HepG2 (cell line): ENCODE results near the gene HNRNPM. TPM values are rescaled to one million over a fixed set of nuclear protein-coding genes. Genes with fewer than 3 reads are reported as not detected.

Experiments
- BHLHE40 ChIP-seq: IDR thresholded peaks from 2 replicates; pipeline ENCODE4 v1.6.1; 2011; ENCODE audit warnings: low read length, improper control_type of control experiment
- FOSL2 ChIP-seq: sonication (generic); formaldehyde crosslinking; IDR thresholded peaks from 2 replicates; pipeline ENCODE4 v1.4.0; 2020; ENCODE audit warnings: missing genetic modification reagents
- KLF13 ChIP-seq: sonication (generic); formaldehyde crosslinking; IDR thresholded peaks from 2 replicates; pipeline ENCODE4 v1.4.0; 2020; ENCODE audit warnings: mild to moderate bottlenecking, missing genetic modification reagents
- NCOA1 ChIP-seq: sonication (generic); formaldehyde crosslinking; IDR thresholded peaks from 2 replicates; pipeline ENCODE4 v1.9.0; 2021; ENCODE audit warnings: missing genetic modification reagents
- PCBP1 ChIP-seq: fragments of 200-400 bp; formaldehyde crosslinking; IDR thresholded peaks from 2 replicates; pipeline ENCODE4 v1.6.1; 2017; ENCODE audit warnings: mild to moderate bottlenecking, low read depth, low read length, borderline replicate concordance
- POLR2AphosphoS5 ChIP-seq: IDR thresholded peaks from 2 replicates; pipeline ENCODE4 v1.6.1; 2012; ENCODE audit warnings: low read depth, low read length
- PRMT3 ChIP-seq: sonication (generic); formaldehyde crosslinking; IDR thresholded peaks from 2 replicates; pipeline ENCODE4 v1.8.1; 2022; ENCODE audit warnings: low read depth, mild to moderate bottlenecking, moderate library complexity, missing genetic modification reagents, borderline replicate concordance
- SNRNP70 ChIP-seq: fragments of 200-400 bp; formaldehyde crosslinking; IDR thresholded peaks from 2 replicates; pipeline ENCODE4 v1.6.1; 2017; ENCODE audit warnings: mild to moderate bottlenecking, low read depth, low read length, moderate library complexity
- XRCC5 ChIP-seq: fragments of 200-400 bp; formaldehyde crosslinking; optimal IDR thresholded peaks from 2 replicates; pipeline ENCODE3; 2017; ENCODE audit warnings: mild to moderate bottlenecking, low read length
- ZBTB1 ChIP-seq: sonication (generic); formaldehyde crosslinking; IDR thresholded peaks from 2 replicates; pipeline ENCODE4 v1.4.0; 2020; ENCODE audit warnings: missing genetic modification reagents, borderline replicate concordance
- ZFP37 ChIP-seq: sonication (generic); formaldehyde crosslinking; IDR thresholded peaks from 2 replicates; pipeline ENCODE4 v1.4.0; 2020; ENCODE audit warnings: missing genetic modification reagents, borderline replicate concordance
- ZNF382 ChIP-seq: sonication (generic); formaldehyde crosslinking; IDR thresholded peaks from 2 replicates; pipeline ENCODE4 v1.5.0; 2020; ENCODE audit warnings: missing genetic modification reagents, mild to moderate bottlenecking, borderline replicate concordance
- ZSCAN21 ChIP-seq: sonication (generic); formaldehyde crosslinking; IDR thresholded peaks from 2 replicates; pipeline ENCODE4 v1.8.0; 2022; ENCODE audit warnings: mild to moderate bottlenecking, missing genetic modification reagents, moderate library complexity, borderline replicate concordance
- polyA plus RNA-seq, 8 experiments: library from polyadenylated mRNA; depleted of rRNA in 3 of 8; stranded (reverse) in 7 of 8; unstranded in 1 of 8; fragments of >200 nt; fragmentation: Illumina TruSeq in 4 of 8; extraction: Trizol in 4 of 8; gene quantifications; 2 replicates each; pipeline versions ENCODE4 v1.2.1 to v1.2.3, GENCODE V29; 2011 to 2016; ENCODE audit warnings: low read depth in 4 of 8, missing spikeins in 1 of 8, mixed read lengths in 1 of 8; ENCODE audit not compliant: insufficient read depth in 1 of 8
- total RNA-seq, 5 experiments: library from RNA; depleted of rRNA; stranded (reverse); fragments of >200 nt; fragmentation: Illumina TruSeq; extraction: Trizol; gene quantifications; 2 replicates each; pipeline ENCODE4 v1.2.3, GENCODE V29; 2016; ENCODE audit warnings: low read depth in 1 of 5
- TF ChIP-seq, protein P1 (sequence below): sonication (generic); formaldehyde crosslinking; IDR thresholded peaks from 2 replicates; pipeline ENCODE4 v1.8.0; 2022; ENCODE audit warnings: missing genetic modification reagents, mild to moderate bottlenecking, inconsistent platforms, borderline replicate concordance
- TF ChIP-seq, protein P2 (sequence below): IDR thresholded peaks from 2 replicates; pipeline ENCODE4 v1.6.1; 2016; ENCODE audit warnings: low read depth, missing genetic modification reagents, missing compliant biosample characterization
- TF ChIP-seq, protein P3 (sequence below): sonication (generic); formaldehyde crosslinking; IDR thresholded peaks from 2 replicates; pipeline ENCODE4 v1.5.1; 2020; ENCODE audit warnings: missing genetic modification reagents, mild to moderate bottlenecking, borderline replicate concordance
- TF ChIP-seq, protein P4 (sequence below): sonication (generic); formaldehyde crosslinking; IDR thresholded peaks from 2 replicates; pipeline ENCODE4 v1.5.0; 2020; ENCODE audit warnings: mild to moderate bottlenecking, missing genetic modification reagents

Gene HNRNPM
- total and polyA plus RNA-seq, 2 of the 13 experiments (the other 11 are each of a cell fraction or from before 2014, with no cell fraction given) = 56.7 to 102 TPM

GRCh38 chr19:8412783-8413628 is 31.8 kb upstream of the HNRNPM start, which contains the start of gene MARCHF2 (continued):
- TF ChIP-seq, protein P1, sequence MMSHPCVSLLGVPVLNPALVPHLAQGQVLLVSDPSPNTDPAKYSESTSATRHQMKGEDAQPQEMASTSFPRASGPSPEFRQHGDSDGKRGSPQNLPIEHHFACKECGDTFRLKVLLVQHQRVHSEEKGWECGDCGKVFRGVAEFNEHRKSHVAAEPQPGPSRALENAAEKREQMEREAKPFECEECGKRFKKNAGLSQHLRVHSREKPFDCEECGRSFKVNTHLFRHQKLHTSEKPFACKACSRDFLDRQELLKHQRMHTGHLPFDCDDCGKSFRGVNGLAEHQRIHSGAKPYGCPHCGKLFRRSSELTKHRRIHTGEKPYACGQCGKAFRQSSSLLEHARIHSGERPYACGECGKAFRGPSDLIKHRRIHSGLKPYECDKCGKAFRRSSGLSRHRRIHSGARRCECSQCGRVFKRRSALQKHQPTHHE (CRISPR knock-in tag) = no peak
- no peak for TF ChIP-seq NCOA1 (CRISPR knock-in tag)
- no peak for TF ChIP-seq ZFP37
- TF ChIP-seq PRMT3 (CRISPR knock-in tag) = no peak
- no peak for TF ChIP-seq SNRNP70
- TF ChIP-seq, protein P2, sequence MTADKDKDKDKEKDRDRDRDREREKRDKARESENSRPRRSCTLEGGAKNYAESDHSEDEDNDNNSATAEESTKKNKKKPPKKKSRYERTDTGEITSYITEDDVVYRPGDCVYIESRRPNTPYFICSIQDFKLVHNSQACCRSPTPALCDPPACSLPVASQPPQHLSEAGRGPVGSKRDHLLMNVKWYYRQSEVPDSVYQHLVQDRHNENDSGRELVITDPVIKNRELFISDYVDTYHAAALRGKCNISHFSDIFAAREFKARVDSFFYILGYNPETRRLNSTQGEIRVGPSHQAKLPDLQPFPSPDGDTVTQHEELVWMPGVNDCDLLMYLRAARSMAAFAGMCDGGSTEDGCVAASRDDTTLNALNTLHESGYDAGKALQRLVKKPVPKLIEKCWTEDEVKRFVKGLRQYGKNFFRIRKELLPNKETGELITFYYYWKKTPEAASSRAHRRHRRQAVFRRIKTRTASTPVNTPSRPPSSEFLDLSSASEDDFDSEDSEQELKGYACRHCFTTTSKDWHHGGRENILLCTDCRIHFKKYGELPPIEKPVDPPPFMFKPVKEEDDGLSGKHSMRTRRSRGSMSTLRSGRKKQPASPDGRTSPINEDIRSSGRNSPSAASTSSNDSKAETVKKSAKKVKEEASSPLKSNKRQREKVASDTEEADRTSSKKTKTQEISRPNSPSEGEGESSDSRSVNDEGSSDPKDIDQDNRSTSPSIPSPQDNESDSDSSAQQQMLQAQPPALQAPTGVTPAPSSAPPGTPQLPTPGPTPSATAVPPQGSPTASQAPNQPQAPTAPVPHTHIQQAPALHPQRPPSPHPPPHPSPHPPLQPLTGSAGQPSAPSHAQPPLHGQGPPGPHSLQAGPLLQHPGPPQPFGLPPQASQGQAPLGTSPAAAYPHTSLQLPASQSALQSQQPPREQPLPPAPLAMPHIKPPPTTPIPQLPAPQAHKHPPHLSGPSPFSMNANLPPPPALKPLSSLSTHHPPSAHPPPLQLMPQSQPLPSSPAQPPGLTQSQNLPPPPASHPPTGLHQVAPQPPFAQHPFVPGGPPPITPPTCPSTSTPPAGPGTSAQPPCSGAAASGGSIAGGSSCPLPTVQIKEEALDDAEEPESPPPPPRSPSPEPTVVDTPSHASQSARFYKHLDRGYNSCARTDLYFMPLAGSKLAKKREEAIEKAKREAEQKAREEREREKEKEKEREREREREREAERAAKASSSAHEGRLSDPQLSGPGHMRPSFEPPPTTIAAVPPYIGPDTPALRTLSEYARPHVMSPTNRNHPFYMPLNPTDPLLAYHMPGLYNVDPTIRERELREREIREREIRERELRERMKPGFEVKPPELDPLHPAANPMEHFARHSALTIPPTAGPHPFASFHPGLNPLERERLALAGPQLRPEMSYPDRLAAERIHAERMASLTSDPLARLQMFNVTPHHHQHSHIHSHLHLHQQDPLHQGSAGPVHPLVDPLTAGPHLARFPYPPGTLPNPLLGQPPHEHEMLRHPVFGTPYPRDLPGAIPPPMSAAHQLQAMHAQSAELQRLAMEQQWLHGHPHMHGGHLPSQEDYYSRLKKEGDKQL (CRISPR knock-in tag) = no peak
- peak; percentile 12 for TF ChIP-seq XRCC5
- no peak for TF ChIP-seq ZNF382 (CRISPR knock-in tag)
- 0 out of 2 replicates have a peak, but pooled peaks have one; percentile 17 for TF ChIP-seq FOSL2 (CRISPR knock-in tag)
- TF ChIP-seq, protein P3, sequence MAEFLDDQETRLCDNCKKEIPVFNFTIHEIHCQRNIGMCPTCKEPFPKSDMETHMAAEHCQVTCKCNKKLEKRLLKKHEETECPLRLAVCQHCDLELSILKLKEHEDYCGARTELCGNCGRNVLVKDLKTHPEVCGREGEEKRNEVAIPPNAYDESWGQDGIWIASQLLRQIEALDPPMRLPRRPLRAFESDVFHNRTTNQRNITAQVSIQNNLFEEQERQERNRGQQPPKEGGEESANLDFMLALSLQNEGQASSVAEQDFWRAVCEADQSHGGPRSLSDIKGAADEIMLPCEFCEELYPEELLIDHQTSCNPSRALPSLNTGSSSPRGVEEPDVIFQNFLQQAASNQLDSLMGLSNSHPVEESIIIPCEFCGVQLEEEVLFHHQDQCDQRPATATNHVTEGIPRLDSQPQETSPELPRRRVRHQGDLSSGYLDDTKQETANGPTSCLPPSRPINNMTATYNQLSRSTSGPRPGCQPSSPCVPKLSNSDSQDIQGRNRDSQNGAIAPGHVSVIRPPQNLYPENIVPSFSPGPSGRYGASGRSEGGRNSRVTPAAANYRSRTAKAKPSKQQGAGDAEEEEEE (CRISPR knock-in tag) = no peak
- TF ChIP-seq, protein P4, sequence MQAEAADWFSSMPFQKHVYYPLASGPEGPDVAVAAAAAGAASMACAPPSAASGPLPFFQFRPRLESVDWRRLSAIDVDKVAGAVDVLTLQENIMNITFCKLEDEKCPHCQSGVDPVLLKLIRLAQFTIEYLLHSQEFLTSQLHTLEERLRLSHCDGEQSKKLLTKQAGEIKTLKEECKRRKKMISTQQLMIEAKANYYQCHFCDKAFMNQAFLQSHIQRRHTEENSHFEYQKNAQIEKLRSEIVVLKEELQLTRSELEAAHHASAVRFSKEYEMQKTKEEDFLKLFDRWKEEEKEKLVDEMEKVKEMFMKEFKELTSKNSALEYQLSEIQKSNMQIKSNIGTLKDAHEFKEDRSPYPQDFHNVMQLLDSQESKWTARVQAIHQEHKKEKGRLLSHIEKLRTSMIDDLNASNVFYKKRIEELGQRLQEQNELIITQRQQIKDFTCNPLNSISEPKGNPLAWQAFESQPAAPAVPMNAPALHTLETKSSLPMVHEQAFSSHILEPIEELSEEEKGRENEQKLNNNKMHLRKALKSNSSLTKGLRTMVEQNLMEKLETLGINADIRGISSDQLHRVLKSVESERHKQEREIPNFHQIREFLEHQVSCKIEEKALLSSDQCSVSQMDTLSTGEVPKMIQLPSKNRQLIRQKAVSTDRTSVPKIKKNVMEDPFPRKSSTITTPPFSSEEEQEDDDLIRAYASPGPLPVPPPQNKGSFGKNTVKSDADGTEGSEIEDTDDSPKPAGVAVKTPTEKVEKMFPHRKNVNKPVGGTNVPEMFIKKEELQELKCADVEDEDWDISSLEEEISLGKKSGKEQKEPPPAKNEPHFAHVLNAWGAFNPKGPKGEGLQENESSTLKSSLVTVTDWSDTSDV (CRISPR knock-in tag) = 0 out of 2 replicates have a peak, but pooled peaks have one; percentile 30
- peak; percentile 41; the same call in 1 of the 2 replicates for TF ChIP-seq ZSCAN21 (CRISPR knock-in tag)
- TF ChIP-seq POLR2AphosphoS5 = no peak
- TF ChIP-seq BHLHE40 = peak; percentile 71
- TF ChIP-seq ZBTB1 (CRISPR knock-in tag) = no peak
- TF ChIP-seq KLF13 (CRISPR knock-in tag) = no peak
- TF ChIP-seq PCBP1 = no peak
